HFFc6 (cell line): Measurements from ENCODE around the gene CMTM5. TPM values are rescaled to one million over a fixed set of nuclear protein-coding genes. Genes with fewer than 3 reads are reported as not detected.

Experiments used
- DNase-seq: peaks from one replicate; pipeline ENCODE4 v3.0.0-alpha.2; 2018
- H3K27ac Mint-ChIP-seq: 2 replicates; pipeline ENCODE4 v1.8.0; 2020; ENCODE audit warnings: mild to moderate bottlenecking, mixed read lengths
- H3K27me3 Mint-ChIP-seq: 2 replicates; pipeline ENCODE4 v1.8.0; 2021; ENCODE audit warnings: mild to moderate bottlenecking, moderate library complexity, mixed read lengths; ENCODE audit not compliant: insufficient read depth
- H3K36me3 Mint-ChIP-seq: 2 replicates; pipeline ENCODE4 v1.8.0; 2021; ENCODE audit warnings: low read depth, mixed read lengths
- H3K4me1 Mint-ChIP-seq: 2 replicates; pipeline ENCODE4 v1.8.0; 2020; ENCODE audit warnings: low read depth, mixed read lengths
- H3K4me3 Mint-ChIP-seq: 2 replicates; pipeline ENCODE4 v1.8.0; 2020; ENCODE audit warnings: mild to moderate bottlenecking, moderate library complexity, mixed read lengths
- H3K9me3 Mint-ChIP-seq: 2 replicates; pipeline ENCODE4 v1.8.0; 2020; ENCODE audit warnings: mild to moderate bottlenecking, mixed read lengths
- total RNA-seq, 6 experiments: library from RNA; stranded (reverse); fragmentation: NEBNext Ultra II Directional; extraction: Animal tissue kit (Norgen Biotek cat#: 25700); gene quantifications; 2 replicates in 1 of 6; 3 replicates in 5 of 6; pipeline ENCODE4 v1.2.3, GENCODE V29; 2021
- TF ChIP-seq, protein P1 (sequence below): fragments of 200-600 bp; sonication (generic); IDR thresholded peaks from 2 replicates; pipeline ENCODE4 v1.5.0; 2021; ENCODE audit warnings: antibody characterized with exemption, mild to moderate bottlenecking

CMTM5 gene
- total RNA-seq, 6 experiments from 2014 or later, result not detected

DNA sequence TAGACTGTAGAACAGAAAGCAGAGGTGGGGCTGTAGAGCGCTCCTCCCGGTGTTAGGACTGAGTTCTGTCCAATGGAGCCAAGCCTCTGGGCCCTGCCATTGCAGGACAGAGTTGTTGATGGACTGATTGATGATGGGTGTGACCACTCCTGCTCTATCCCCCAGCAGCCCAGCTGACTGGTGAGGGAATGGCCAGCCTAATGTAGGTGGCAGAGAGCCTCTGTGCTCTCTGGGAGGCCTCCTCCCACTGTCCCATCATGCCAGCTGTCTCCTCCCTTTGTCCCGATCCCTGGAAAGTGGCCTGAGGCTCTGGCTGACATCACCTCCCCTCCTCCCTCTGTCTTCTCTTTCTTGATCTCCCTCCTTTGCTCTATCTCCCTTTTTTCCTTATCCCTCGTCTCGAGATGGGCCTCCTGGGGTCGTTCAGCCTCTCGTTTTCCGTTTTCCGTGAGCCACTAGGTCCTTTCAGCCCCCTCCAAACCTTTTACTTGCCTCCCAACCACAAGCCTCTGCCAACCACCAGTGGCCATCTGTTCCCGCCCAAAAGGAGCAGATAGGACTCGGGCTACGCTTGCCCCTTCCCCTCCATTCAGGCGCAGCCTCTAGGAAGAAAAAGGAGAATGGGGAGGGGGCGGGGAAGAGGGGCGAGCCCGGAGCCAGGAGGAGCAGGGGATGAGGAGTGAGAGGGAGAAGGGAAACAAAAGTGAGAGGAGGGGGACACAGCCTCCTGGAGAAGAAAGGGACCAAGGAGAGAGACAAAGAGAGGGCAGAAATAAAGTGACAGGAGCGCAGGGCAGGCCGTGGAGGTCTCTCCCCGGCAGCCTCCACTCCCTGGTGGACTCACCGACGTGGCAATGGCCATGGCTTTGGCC, 12.4 kb upstream of the CMTM5 start:
- DNase-seq, result peak; percentile 4
- H3K4me1 Mint-ChIP-seq, result peaks cover 19% of the 10 kb centered on the region
- H3K9me3 Mint-ChIP-seq, result no peaks in the 10 kb centered on the region
- no peaks in the 10 kb centered on the region for H3K36me3 Mint-ChIP-seq
- TF ChIP-seq, protein P1, sequence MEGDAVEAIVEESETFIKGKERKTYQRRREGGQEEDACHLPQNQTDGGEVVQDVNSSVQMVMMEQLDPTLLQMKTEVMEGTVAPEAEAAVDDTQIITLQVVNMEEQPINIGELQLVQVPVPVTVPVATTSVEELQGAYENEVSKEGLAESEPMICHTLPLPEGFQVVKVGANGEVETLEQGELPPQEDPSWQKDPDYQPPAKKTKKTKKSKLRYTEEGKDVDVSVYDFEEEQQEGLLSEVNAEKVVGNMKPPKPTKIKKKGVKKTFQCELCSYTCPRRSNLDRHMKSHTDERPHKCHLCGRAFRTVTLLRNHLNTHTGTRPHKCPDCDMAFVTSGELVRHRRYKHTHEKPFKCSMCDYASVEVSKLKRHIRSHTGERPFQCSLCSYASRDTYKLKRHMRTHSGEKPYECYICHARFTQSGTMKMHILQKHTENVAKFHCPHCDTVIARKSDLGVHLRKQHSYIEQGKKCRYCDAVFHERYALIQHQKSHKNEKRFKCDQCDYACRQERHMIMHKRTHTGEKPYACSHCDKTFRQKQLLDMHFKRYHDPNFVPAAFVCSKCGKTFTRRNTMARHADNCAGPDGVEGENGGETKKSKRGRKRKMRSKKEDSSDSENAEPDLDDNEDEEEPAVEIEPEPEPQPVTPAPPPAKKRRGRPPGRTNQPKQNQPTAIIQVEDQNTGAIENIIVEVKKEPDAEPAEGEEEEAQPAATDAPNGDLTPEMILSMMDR, result no peak
- peak overlapping the region; percentile 79 for H3K27ac Mint-ChIP-seq
- peaks cover 27% of the 10 kb centered on the region for H3K27me3 Mint-ChIP-seq
- H3K4me3 Mint-ChIP-seq, result peak overlapping the region; percentile 85

DNA sequence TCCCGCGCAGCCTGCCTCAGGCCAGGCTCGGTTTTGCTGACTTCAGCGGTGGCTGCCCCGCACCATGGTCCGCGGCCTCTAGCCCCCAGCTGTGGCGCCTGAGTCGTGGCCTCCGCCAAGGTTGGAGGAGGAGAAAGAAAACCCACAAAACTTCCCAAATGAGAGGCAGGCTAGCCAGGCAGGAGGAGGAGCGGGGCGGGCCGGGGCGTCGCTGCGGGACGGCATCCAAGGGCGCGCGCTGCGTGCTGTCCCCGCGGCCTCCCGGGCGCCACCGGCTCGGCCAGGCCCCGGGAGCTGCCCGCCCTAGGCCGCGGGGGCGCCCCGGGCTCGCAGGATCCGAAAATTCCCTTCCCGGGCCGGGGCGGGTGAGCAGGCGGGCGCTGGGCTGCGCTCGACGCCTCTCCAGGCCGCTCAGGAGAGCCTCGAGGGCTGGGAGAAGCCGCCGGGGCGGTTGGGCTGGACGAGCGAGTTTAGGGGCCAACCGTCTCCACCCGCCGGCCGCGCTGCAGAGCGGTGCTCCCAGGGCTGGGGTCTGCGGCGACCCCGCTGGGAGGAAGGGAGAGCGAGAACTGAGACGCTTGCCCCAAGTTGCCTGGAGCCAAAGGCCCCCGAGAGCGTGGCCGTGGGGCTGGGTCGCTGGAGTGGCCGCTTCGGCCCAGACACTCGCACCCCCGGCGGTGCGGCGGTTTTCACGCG, 11.7 kb upstream of the CMTM5 start, which contains the start of gene EFS:
Gene EFS (minus strand): TSS at position 137 of the 696 bp plus-strand sequence. CDS start 147 bp downstream, outside the sequence.
- DNase-seq, result no peak
- H3K36me3 Mint-ChIP-seq, result no peaks in the 10 kb centered on the region
- H3K4me3 Mint-ChIP-seq, result peak within 1 kb of the TSS; percentile 85
- H3K27me3 Mint-ChIP-seq, result peaks cover 29% of the 10 kb centered on the region
- TF ChIP-seq, protein P1, result no peak
- peak within 1 kb of the TSS; percentile 79 for H3K27ac Mint-ChIP-seq
- peaks cover 19% of the 10 kb centered on the region for H3K4me1 Mint-ChIP-seq
- H3K9me3 Mint-ChIP-seq, result no peaks in the 10 kb centered on the region

DNA sequence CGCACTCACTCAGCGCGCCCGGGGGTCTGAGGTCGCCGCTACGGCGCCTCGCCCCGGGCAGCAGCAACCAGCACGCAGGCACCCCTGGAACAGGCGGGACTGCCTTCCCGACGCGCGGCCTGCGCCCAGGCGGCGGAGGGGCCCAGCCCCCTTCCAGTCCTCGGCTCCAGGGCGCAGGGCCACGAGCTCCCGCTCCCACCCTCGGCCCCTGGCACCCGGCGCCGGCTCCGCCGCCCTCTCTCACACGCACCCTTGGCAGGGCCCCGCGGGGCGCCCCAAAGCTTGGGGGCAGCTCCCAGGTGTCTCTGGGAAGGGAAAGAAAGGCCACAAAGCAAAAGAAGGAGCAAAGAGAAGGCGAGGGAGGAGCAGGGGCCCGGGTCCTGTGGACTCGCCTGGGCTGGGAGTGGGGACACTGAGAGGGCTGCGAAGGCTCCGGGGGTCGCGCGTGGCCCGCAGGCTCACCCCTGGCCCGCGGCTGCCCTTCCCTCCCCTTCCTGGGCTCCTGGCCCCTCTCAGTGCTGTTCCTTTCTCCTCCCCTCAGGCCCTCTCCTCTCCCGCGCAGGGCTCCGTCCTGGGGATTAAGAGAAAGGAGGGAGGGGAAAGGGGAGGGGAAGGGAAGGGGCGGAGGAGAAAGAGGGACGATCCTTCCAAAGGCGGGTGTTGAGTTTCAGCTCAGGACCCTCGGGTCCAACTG, 11.0 kb upstream of the CMTM5 start:
- H3K27me3 Mint-ChIP-seq, result peaks cover 33% of the 10 kb centered on the region
- H3K4me1 Mint-ChIP-seq, result peaks cover 18% of the 10 kb centered on the region
- no peak overlapping the region for H3K27ac Mint-ChIP-seq
- TF ChIP-seq, protein P1, result no peak
- H3K36me3 Mint-ChIP-seq, result no peaks in the 10 kb centered on the region
- no peak for DNase-seq
- no peaks in the 10 kb centered on the region for H3K9me3 Mint-ChIP-seq
- H3K4me3 Mint-ChIP-seq, result peak overlapping the region; percentile 62

DNA sequence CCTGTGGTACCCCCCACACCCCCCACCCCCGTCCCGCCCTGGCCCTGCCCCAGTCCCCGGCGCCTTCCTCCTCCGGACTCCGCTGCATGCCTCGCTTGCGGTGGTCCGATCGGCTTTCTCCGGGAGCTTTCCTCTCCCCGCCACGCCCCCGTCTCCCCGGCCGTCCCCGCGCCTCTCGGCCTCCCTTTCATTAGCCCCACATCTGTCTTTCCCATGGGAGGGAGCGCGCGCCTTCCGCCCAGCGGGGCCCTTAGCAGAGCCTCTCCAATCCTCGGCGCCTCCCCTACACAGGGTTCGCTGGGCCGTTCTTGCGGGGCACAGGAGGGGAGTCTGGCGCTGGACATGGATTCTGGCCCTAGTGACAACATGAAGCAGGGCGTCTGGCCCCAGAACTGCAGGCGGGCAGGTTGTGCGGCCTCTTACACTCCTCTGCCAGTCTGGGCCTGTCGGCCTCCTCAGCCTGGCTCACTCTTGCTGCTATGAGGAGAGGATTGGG, 10.4 kb upstream of the CMTM5 start:
- peak overlapping the region; percentile 5; the same call in 1 of the 2 replicates for H3K27ac Mint-ChIP-seq
- TF ChIP-seq, protein P1, result no peak
- H3K4me1 Mint-ChIP-seq, result peaks cover 12% of the 10 kb centered on the region
- H3K4me3 Mint-ChIP-seq, result peak overlapping the region; percentile 62
- no peaks in the 10 kb centered on the region for H3K36me3 Mint-ChIP-seq
- no peaks in the 10 kb centered on the region for H3K9me3 Mint-ChIP-seq
- peaks cover 35% of the 10 kb centered on the region for H3K27me3 Mint-ChIP-seq
- DNase-seq, result peak; percentile 25

DNA sequence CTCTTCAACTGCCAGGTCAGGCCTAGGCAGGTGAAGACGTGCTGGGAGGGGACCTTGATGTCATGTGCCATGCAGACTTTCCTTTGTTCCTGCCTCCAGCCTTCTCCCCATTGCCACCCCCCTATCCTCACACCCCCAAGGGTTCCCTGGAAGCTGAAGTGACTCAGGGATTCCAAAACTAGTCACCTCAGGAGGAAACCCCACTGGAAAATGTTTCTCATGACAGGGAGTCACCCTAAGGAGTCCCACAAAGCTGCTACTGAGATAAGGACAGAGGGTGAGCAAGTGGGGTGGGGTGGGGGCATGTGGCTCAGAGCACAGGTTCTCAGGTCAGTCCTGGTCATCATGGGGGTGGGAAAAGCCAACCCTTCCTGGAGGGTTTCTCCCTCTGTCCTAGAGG, 6.6 kb upstream of the CMTM5 start:
- Mint-ChIP-seq H3K4me1 (no peaks in the 10 kb centered on the region), H3K4me3 (no peak overlapping the region), H3K36me3 (no peaks in the 10 kb centered on the region), H3K27me3 (peaks cover 37% of the 10 kb centered on the region), H3K9me3 (no peaks in the 10 kb centered on the region), H3K27ac (no peak overlapping the region)
- no peak for DNase-seq
- TF ChIP-seq, protein P1, result no peak
